Measurements from ENCODE around the gene NKX6-1.

NKX6-1 gene

GRCh38 chr4:84498935-84499623 lies at the start of gene NKX6-1:
NKX6-1 (minus strand) TSS chr4:84499292; CDS start chr4:84498228, 1,064 bp downstream.
- no peak for DNase-seq

GRCh38 chr4:84547211-84547610 lies 48.1 kb upstream of the NKX6-1 start:
- no peak for DNase-seq

- no peak for DNase-seq
Measured at GRCh38 chr4:84545093-84545492, 46.0 kb upstream of the NKX6-1 start.

GRCh38 chr4:84535901-84536300 lies 36.8 kb upstream of the NKX6-1 start:
- no peak for DNase-seq

GRCh38 chr4:84531689-84532088 lies 32.6 kb upstream of the NKX6-1 start:
- DNase-seq = no peak

- no peak for DNase-seq
Measured at GRCh38 chr4:84530871-84531270, 31.8 kb upstream of the NKX6-1 start.

GRCh38 chr4:84530454-84530853 lies 31.4 kb upstream of the NKX6-1 start:
- no peak for DNase-seq

GRCh38 chr4:84529169-84529751 lies 30.2 kb upstream of the NKX6-1 start:
- no peak for DNase-seq

GRCh38 chr4:84527391-84527790 lies 28.3 kb upstream of the NKX6-1 start:
- no peak for DNase-seq

- no peak for DNase-seq
Measured at GRCh38 chr4:84515075-84515474, 16.0 kb upstream of the NKX6-1 start.

- no peak for DNase-seq
Measured at GRCh38 chr4:84512277-84512676, 13.2 kb upstream of the NKX6-1 start.

- no peak for DNase-seq
Measured at GRCh38 chr4:84511703-84512102, 12.6 kb upstream of the NKX6-1 start.

- DNase-seq = no peak
Measured at GRCh38 chr4:84507941-84508340, 8.8 kb upstream of the NKX6-1 start.

- no peak for DNase-seq
Measured at GRCh38 chr4:84504821-84505220, 5.7 kb upstream of the NKX6-1 start.

- no peak for DNase-seq
Measured at GRCh38 chr4:84503495-84504437, 4.7 kb upstream of the NKX6-1 start.

- no peak for DNase-seq
Measured at GRCh38 chr4:84502955-84503373, 3.9 kb upstream of the NKX6-1 start.

GRCh38 chr4:84502333-84502954 lies 3.4 kb upstream of the NKX6-1 start:
- DNase-seq = no peak

- DNase-seq = no peak
Measured at GRCh38 chr4:84501721-84502267, 2.7 kb upstream of the NKX6-1 start.

GRCh38 chr4:84501202-84501503 lies 2.1 kb upstream of the NKX6-1 start:
- no peak for DNase-seq

GRCh38 chr4:84500386-84501201 lies 1.5 kb upstream of the NKX6-1 start:
- DNase-seq = no peak

- DNase-seq = no peak
Measured at GRCh38 chr4:84499624-84499982, 511 bp upstream of the NKX6-1 start.

GRCh38 chr4:84498203-84498934 lies 723 bp downstream of the NKX6-1 start:
- DNase-seq = no peak

Data from stimulated activated CD4-positive, alpha-beta T cell treated with anti-CD3 and anti-CD28 coated beads, Interleukin-4, amount 100 ng/mL, for 24 hours (primary cell).